Lower leg skin (tissue), 4 donors: ENCODE data around the gene DHRS13. TPM values are rescaled to one million over a fixed set of nuclear protein-coding genes. Genes with fewer than 3 reads are reported as not detected.
"Not testable (repeated sequence)": the region's sequence is repeated elsewhere in the genome, so short reads cannot be mapped to it uniquely, and the experiment has no call there.

Experiments used
- DNase-seq, 2 donors: peaks; one replicate each; pipeline ENCODE4 v3.0.0-alpha.2; 2019; ENCODE audit warnings: low spot score in 2 of 2
- H3K4me3 ChIP-seq: fragments of 200-600 bp; sonication (generic); 2 replicates; pipeline ENCODE4 v1.5.1; 2017; ENCODE audit warnings: mild to moderate bottlenecking, low read depth; ENCODE audit not compliant: poor library complexity, severe bottlenecking
- CTCF ChIP-seq, 3 donors: fragments of 450-650 bp; IDR thresholded peaks; one replicate each; pipeline ENCODE4 v1.5.1; 2016; ENCODE audit warnings: antibody characterized with exemption in 3 of 3, mild to moderate bottlenecking in 3 of 3, moderate library complexity in 2 of 3
- POLR2A ChIP-seq, 2 donors: fragments of 450-650 bp; IDR thresholded peaks; one replicate each; pipeline ENCODE4 v1.6.1; 2016 to 2017; ENCODE audit warnings: antibody characterized with exemption in 2 of 2, mild to moderate bottlenecking in 1 of 2, moderate library complexity in 1 of 2
- WGBS, 2 donors: methylation state at CpG; one replicate each; pipeline ENCODE4 v1.1.5; 2018; 5-methylcytosine and 5-hydroxymethylcytosine counted together
- intact Hi-C: fragments of 100-400 bp; cut with DNase I; formaldehyde crosslinking; loops from one replicate; pipeline ENCODE4 v1.15.0; 2023; ENCODE audit warnings: low total_unique reads
- total RNA-seq, 4 donors: library from RNA; depleted of rRNA; stranded (reverse); fragments of >200 nt; gene quantifications; one replicate each; pipeline ENCODE4 v1.1.0, GENCODE V29; 2016

DHRS13 gene
- total RNA-seq, 4 donors from 2014 or later: 19.2 to 22.9 (median 19.5) TPM

DNA sequence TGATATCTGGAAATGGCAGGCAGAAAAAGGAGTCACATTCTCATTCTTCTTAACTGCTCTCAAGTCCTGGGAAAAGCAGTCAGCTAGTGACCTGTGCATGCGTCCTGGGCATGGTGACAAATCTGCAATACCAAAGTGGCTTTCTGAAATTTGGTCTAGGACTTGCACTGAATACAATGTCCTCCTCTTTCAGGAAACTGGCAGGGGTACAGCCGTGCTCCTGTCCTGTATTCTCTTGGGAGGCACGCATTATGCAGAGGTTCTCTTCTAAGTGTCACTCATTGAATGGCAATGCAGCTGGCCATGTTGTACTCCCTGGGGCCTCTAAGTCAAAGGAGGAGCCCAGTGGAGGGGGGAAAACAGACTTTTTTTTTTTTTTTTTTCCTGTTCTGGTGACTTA lies 37.8 kb upstream of the DHRS13 start:
- WGBS, 2 donors: 61 to 80% methylated on average over 3 of the region's 3 CpGs
- TF ChIP-seq POLR2A (IDR thresholded peaks at IDR 0.05): no peak
- TF ChIP-seq CTCF (IDR thresholded peaks at IDR 0.05): no peak
- DNase-seq: no peak
- no peak overlapping the region for H3K4me3 ChIP-seq
- intact Hi-C loops: no loop called here

DNA sequence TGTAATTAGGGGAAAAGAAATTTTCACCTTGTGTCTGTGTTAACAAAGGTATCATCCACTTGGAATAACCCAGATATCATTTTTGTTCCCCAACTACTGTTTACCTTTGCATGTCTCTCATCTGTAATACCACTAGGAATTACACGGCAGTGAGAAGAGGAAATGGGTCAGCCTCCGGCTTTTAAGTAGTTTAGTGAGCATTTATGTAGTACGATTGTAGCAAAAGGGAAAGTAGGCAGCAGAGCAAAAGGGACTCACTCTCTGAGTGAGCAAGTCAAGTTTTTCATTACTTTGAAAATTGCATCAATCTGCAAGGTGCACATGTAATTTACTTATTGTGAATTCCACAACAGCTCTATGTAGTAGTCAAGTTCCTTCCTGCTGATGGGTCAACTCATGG lies 37.3 kb upstream of the DHRS13 start:
- WGBS, 2 donors: 54 to 71% methylated on average over 3 of the region's 3 CpGs
- DNase-seq: no peak
- no peak overlapping the region for H3K4me3 ChIP-seq
- TF ChIP-seq CTCF (IDR thresholded peaks at IDR 0.05): no peak
- TF ChIP-seq POLR2A (IDR thresholded peaks at IDR 0.05): no peak
- intact Hi-C loops: no loop called here

DNA sequence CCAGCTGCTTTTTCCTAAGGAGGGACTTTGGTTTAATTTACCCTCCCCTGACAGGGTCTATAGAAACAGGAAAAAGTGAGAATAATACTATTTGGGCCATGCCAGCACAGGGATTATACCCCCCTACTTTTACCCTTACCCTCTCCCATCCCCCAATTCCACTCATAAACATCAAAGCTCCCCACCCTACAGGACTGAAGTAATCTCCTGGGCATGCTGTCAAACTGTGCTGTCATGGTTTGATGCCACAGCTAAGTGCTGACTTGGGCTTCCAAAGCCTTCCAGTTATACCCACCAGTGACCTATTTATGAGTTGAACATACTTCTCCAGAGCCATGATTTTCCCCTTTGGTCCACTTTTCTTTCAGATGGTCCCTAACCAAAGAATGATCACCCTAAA lies 35.7 kb upstream of the DHRS13 start:
- no peak for DNase-seq
- no peak for TF ChIP-seq CTCF (IDR thresholded peaks at IDR 0.05)
- no peak for TF ChIP-seq POLR2A (IDR thresholded peaks at IDR 0.05)
- no peak overlapping the region for H3K4me3 ChIP-seq
- intact Hi-C loops: no loop called here

DNA sequence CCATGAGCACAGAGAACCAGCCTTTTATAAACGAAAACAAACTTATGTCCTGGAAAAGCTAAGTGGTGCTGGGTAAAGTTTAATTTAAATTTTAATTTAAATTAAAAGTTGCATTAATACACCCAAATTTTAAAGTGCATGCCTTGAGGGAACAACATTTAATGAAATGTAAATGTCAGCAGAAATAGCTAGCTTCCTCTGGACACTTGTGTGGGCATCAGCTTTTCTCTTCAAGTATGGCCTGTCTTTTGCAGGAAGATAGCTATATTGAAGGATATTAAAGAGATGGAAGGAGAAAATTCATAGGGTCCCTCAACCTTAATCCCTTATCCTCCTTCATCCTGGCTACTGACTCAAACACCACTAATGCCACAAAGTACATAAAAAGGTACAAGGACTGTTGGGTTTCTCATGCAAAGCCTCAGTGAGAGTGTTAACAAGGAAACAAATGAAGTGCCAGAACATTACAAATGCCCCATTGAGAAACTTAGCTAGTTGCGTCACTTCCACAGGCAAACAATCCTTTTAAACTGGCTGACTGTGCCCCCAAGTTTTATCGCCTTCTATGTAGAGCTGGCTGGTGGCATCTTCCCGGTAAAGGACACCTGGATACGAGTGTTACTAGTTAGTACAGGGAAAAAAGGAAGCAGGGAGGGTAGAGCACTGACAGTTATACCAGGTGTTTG lies 34.3 kb upstream of the DHRS13 start:
- no peak for DNase-seq
- TF ChIP-seq POLR2A (IDR thresholded peaks at IDR 0.05) (no peak), CTCF (IDR thresholded peaks at IDR 0.05) (no peak)
- intact Hi-C loops: no loop called here
- WGBS, 2 donors: 57 to 62% methylated on average over 5 of the region's 5 CpGs
- no peak overlapping the region for H3K4me3 ChIP-seq

GRCh38 chr17:28935744-28936460 lies 33.0 kb upstream of the DHRS13 start:
- 90 to 91% methylated on average over 8 of the region's 8 CpGs for WGBS, 2 donors
- H3K4me3 ChIP-seq: no peak overlapping the region
- no peak for TF ChIP-seq POLR2A (IDR thresholded peaks at IDR 0.05)
- TF ChIP-seq CTCF (IDR thresholded peaks at IDR 0.05): no peak
- intact Hi-C loops: no loop called here
- DNase-seq: no peak

DNA sequence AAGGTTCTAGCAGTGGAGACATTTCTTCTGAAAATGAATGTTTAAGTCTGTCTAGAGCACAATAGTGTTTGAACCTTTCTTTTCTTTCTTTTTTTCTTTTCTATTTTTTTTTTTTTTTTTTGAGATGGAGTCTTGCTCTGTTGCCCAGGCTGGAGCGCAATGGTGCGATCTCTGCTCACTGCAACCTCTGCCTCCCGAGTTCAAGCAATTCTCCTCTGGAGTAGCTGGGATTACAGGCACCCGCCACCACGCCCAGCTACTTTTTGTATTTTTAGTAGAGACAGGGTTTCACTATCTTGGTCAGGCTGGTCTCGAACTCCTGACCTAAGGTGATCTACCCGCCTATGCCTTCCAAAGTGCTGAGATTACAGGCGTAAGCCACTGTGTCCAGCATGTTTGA lies 31.6 kb upstream of the DHRS13 start:
- WGBS, 2 donors: 96% methylated on average over 8 of the region's 8 CpGs
- H3K4me3 ChIP-seq, DNase-seq, intact Hi-C loops: not testable (repeated sequence)
